Muscle layer of duodenum (tissue), 2 donors: Measurements from ENCODE around the gene KSR2.

Experiments
- H3K27ac ChIP-seq: one replicate; pipeline ENCODE4 v1.7.0; 2013; ENCODE audit warnings: mild to moderate bottlenecking, low read length
- H3K27me3 ChIP-seq: one replicate; pipeline ENCODE4 v1.7.0; 2013; ENCODE audit warnings: low read depth, mild to moderate bottlenecking, control low read depth, low read length
- H3K36me3 ChIP-seq, 2 donors: one replicate each; pipeline ENCODE4 v1.7.0; 2013; ENCODE audit warnings: low read length in 2 of 2, control low read depth in 1 of 2, mild to moderate bottlenecking in 1 of 2; ENCODE audit not compliant: insufficient read depth in 2 of 2, control insufficient read depth in 1 of 2
- H3K4me1 ChIP-seq, 2 donors: one replicate each; pipeline ENCODE4 v1.7.0; 2013; ENCODE audit warnings: low read length in 2 of 2, mild to moderate bottlenecking in 2 of 2, control low read depth in 1 of 2, moderate library complexity in 1 of 2; ENCODE audit not compliant: insufficient read depth in 2 of 2, control insufficient read depth in 1 of 2
- H3K4me3 ChIP-seq, 2 donors: one replicate each; pipeline ENCODE4 v1.7.0; 2013; ENCODE audit warnings: low read length in 2 of 2, low read depth in 1 of 2, mild to moderate bottlenecking in 1 of 2
- H3K9me3 ChIP-seq, 2 donors: one replicate each; pipeline ENCODE4 v1.7.0; 2013; ENCODE audit warnings: low read length in 2 of 2, control low read depth in 1 of 2, mild to moderate bottlenecking in 1 of 2; ENCODE audit not compliant: control insufficient read depth in 1 of 2
- donor health status: healthy.

The KSR2 gene

DNA sequence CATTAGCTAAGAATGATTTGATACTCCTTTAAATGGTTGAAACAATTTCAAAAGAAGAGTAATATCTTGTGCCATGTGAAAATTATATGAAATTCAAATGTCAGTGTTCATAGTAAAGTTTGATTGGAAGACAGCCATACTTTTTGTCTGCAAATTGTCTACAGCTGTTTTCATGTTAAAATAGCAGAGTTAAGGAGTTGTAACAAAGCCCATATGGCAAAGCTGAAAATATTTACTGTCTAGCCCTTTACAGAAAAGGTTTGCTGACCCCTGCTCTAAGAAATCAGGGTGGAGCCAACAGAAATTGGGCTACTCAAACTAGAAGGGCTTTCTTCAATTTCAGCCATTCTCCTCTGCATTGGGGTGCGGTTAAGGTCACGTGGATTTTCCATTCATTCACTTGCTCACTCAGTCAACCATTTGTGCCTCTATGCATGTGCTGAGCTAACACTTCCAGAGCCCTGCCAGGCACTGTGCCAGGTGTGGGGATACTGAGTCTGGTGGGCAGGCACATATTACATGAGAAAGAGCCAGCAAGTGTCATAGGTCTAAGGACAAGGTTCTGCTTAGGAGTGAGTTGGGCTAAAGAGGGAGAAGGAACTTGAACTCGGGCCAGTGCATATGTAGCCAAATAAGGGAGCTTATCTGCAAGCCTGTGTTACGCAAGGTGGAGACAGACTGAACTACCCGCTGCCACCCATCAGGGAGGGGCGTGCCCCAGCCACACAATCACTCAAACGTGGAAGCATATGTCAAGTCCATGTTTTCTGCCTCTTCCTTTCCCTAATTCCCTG lies 467.5 kb downstream of the KSR2 start:
- no peaks in the 10 kb centered on the region for H3K4me1 ChIP-seq
- no peaks in the 10 kb centered on the region for H3K27me3 ChIP-seq
- no peak overlapping the region for H3K4me3 ChIP-seq
- H3K36me3 ChIP-seq = no peaks in the 10 kb centered on the region
- H3K27ac ChIP-seq = no peak overlapping the region
- H3K9me3 ChIP-seq = no peaks in the 10 kb centered on the region

- H3K9me3 ChIP-seq = no peaks in the 10 kb centered on the region
- no peak overlapping the region for H3K27ac ChIP-seq
- no peak overlapping the region for H3K4me3 ChIP-seq
- no peaks in the 10 kb centered on the region for H3K36me3 ChIP-seq
- H3K4me1 ChIP-seq = no peaks in the 10 kb centered on the region
- no peaks in the 10 kb centered on the region for H3K27me3 ChIP-seq
Measured at GRCh38 chr12:117499759-117500485, 468.9 kb downstream of the KSR2 start.

DNA sequence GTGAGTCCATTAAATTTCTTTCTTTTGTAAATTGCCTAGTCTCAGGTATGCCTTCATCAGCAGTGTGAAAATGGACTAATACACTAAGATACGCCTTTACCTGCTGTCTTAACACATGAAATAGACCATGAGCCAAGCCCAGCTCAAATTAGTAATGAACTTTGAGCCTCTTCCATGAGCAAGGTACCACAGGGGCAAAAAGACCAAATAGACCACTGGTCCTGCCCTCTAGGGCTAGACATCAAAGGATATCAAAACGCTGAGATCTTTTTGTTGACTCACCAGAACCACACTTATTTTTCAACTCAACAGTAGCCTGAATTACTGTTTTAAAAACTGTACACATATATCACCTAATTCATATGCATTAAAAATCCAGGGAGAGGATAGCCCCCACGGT lies 469.9 kb downstream of the KSR2 start:
- no peaks in the 10 kb centered on the region for H3K27me3 ChIP-seq
- no peaks in the 10 kb centered on the region for H3K36me3 ChIP-seq
- H3K9me3 ChIP-seq = no peaks in the 10 kb centered on the region
- H3K27ac ChIP-seq = no peak overlapping the region
- no peak overlapping the region for H3K4me3 ChIP-seq
- no peaks in the 10 kb centered on the region for H3K4me1 ChIP-seq

- Histone ChIP-seq H3K4me1 (no peaks in the 10 kb centered on the region), H3K27ac (no peak overlapping the region), H3K27me3 (no peaks in the 10 kb centered on the region), H3K9me3 (no peaks in the 10 kb centered on the region), H3K4me3 (no peak overlapping the region), H3K36me3 (no peaks in the 10 kb centered on the region)
Measured at GRCh38 chr12:117498256-117498655, 470.5 kb downstream of the KSR2 start.

DNA sequence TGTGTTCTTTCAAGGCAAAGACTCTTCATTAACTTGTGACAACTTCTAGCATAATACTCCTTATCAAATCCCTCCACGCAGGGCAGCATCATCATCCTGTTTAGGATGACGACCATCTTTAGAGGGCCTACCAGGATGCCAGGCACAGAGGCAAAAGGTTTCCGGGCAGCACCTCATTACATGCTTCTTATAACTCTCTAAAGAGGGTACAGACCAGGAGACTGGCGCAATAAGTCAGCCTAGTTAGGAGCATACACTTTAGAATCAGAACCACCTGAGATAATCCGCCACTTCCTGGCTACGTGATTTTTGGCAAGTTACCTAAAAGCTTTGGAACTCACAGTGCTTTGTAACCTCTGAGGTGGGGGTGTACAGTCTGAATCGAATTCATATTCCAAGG lies 471.4 kb downstream of the KSR2 start:
- H3K9me3 ChIP-seq = no peaks in the 10 kb centered on the region
- H3K36me3 ChIP-seq = no peaks in the 10 kb centered on the region
- H3K4me1 ChIP-seq = no peaks in the 10 kb centered on the region
- H3K27ac ChIP-seq = no peak overlapping the region
- no peak overlapping the region for H3K4me3 ChIP-seq
- H3K27me3 ChIP-seq = no peaks in the 10 kb centered on the region

GRCh38 chr12:117494833-117495655 lies 473.7 kb downstream of the KSR2 start:
- no peaks in the 10 kb centered on the region for H3K9me3 ChIP-seq
- no peaks in the 10 kb centered on the region for H3K4me1 ChIP-seq
- no peak overlapping the region for H3K27ac ChIP-seq
- H3K27me3 ChIP-seq = no peaks in the 10 kb centered on the region
- H3K4me3 ChIP-seq = no peak overlapping the region
- H3K36me3 ChIP-seq = no peaks in the 10 kb centered on the region

DNA sequence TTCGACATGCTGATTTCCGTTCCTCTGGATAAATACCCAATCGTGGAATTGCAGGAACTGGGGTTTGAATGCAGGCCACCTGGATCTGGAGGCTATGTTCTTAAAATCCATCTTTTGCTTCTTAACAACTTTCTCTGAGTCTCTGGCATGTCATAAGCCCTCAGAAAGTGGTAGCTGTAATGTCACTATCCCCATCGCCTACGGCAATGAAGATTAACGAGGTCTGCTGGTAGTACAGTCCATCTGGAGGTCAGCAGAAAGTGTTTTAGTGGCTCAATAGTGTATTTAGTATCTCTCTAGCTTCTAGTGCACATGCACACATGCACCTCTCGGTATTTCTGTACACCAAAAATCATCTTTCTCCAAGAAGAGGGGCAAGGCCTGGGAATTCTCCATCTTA lies 477.1 kb downstream of the KSR2 start:
- Histone ChIP-seq H3K36me3 (no peaks in the 10 kb centered on the region), H3K27ac (no peak overlapping the region), H3K4me3 (no peak overlapping the region), H3K9me3 (no peaks in the 10 kb centered on the region), H3K4me1 (no peaks in the 10 kb centered on the region), H3K27me3 (no peaks in the 10 kb centered on the region)

DNA sequence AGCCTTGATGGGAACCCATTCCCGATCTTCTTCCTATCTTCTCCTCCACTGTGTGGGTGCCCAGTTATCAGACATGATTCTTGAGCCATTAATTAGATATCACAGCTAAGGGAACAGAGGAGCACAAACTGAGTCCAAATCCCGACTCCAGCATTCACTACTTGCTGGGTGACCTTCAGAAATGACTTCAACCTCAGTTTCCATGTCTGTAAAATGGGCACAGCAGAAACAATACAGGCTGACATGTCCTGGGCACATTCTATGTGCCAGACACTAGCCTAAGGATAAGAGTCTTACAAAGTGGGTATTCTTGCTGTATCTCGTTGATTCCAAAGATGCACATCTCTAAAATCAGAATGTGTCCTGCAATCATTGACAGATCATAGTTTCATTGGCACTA lies 478.7 kb downstream of the KSR2 start:
- Histone ChIP-seq H3K9me3 (no peaks in the 10 kb centered on the region), H3K27me3 (no peaks in the 10 kb centered on the region), H3K4me1 (no peaks in the 10 kb centered on the region), H3K36me3 (no peaks in the 10 kb centered on the region), H3K4me3 (no peak overlapping the region), H3K27ac (no peak overlapping the region)

GRCh38 chr12:117489671-117490070 lies 479.1 kb downstream of the KSR2 start:
- Histone ChIP-seq H3K4me1 (no peaks in the 10 kb centered on the region), H3K9me3 (no peaks in the 10 kb centered on the region), H3K36me3 (no peaks in the 10 kb centered on the region), H3K27me3 (no peaks in the 10 kb centered on the region), H3K4me3 (no peak overlapping the region), H3K27ac (no peak overlapping the region)

GRCh38 chr12:117486840-117487659 lies 481.7 kb downstream of the KSR2 start:
- Histone ChIP-seq H3K9me3 (no peaks in the 10 kb centered on the region), H3K4me1 (no peaks in the 10 kb centered on the region), H3K27ac (no peak overlapping the region), H3K27me3 (no peaks in the 10 kb centered on the region), H3K36me3 (no peaks in the 10 kb centered on the region), H3K4me3 (no peak overlapping the region)
